GM12878 (cell line): ENCODE data around the gene ZDHHC14. TPM values are rescaled to one million over a fixed set of nuclear protein-coding genes. Genes with fewer than 3 reads are reported as not detected.

Source experiments
- ATAC-seq: fragments of 200-7000 bp; cut with Tn5 transposase; 3 replicates; pipeline ENCODE4 v1.9.1; 2020; ENCODE audit warnings: mild to moderate bottlenecking, moderate library complexity
- BruUV-seq: library from RNA; stranded (reverse); fragments of 400-500 nt; replicated peaks from 2 replicates; lab custom pipeline; 2021; lab: Mats Ljungman, UMichigan
- CTCF ChIA-PET: fragments of 300-600 bp; sonication (Branson Sonifier 250); formaldehyde crosslinking; extraction: SDS; loops from one replicate; lab custom pipeline; 2021; ENCODE audit warnings: inconsistent platforms; lab: Yijun Ruan, JAX
- POLR2A ChIA-PET: fragments of 350-600 bp; formaldehyde crosslinking; extraction: SDS; loops from one replicate; lab custom pipeline; 2021; ENCODE audit warnings: inconsistent platforms; lab: Charles Lee
- RAD21 ChIA-PET: fragments of 300-600 bp; sonication (Branson Sonifier 250); formaldehyde crosslinking; loops from one replicate; lab custom pipeline; 2023; ENCODE audit warnings: antibody characterized with exemption; ENCODE audit not compliant: unreplicated experiment; lab: Charles Lee
- SMC1A ChIA-PET: fragments of 300-600 bp; sonication (Branson Sonifier 250); formaldehyde crosslinking; loops from one replicate; lab custom pipeline; 2023; ENCODE audit not compliant: unreplicated experiment, uncharacterized antibody; lab: Charles Lee
- DNase-seq: peaks from one replicate; pipeline ENCODE4 v3.0.0-alpha.2; 2011; ENCODE audit warnings: low read depth, low spot score
- FAIRE-seq: peaks from 3 replicates; lab custom pipeline; 2011; peaks lifted over from hg19 to GRCh38; lab: Jason Lieb, UNC
- H2AFZ ChIP-seq: 2 replicates; pipeline ENCODE4 v1.6.0; 2011; ENCODE audit warnings: low read depth, low read length, control low read depth; ENCODE audit not compliant: control insufficient read depth
- H3K27ac ChIP-seq: 2 replicates; pipeline ENCODE4 v1.5.1; 2011; ENCODE audit warnings: control low read depth; ENCODE audit not compliant: control insufficient read depth, insufficient read depth
- H3K27me3 ChIP-seq, 2 experiments: replicated peaks in 1 of 2; 2 replicates each; pipeline versions ENCODE4 v1.6.0 to v1.6.1; 2011; ENCODE audit warnings: low read length in 1 of 2; ENCODE audit not compliant: control insufficient read depth in 2 of 2, insufficient read depth in 2 of 2
- H3K36me3 ChIP-seq, 2 experiments: 2 replicates each; pipeline ENCODE4 v1.5.1; 2011; ENCODE audit warnings: low read length in 1 of 2; ENCODE audit not compliant: control insufficient read depth in 2 of 2, insufficient read depth in 2 of 2
- H3K4me1 ChIP-seq: 2 replicates; pipeline ENCODE4 v1.6.1; 2011; ENCODE audit warnings: mild to moderate bottlenecking, low read length, moderate library complexity, mixed read lengths; ENCODE audit not compliant: control insufficient read depth, insufficient read depth
- H3K4me2 ChIP-seq: 2 replicates; pipeline ENCODE4 v1.6.0; 2011; ENCODE audit warnings: control low read depth; ENCODE audit not compliant: control insufficient read depth, insufficient read depth
- H3K4me3 ChIP-seq: fragments of 200-600 bp; sonication (generic); 2 replicates; pipeline ENCODE4 v1.5.1; 2016
- H3K79me2 ChIP-seq: 2 replicates; pipeline ENCODE4 v1.6.0; 2011; ENCODE audit warnings: low read length; ENCODE audit not compliant: control insufficient read depth, insufficient read depth
- H3K9ac ChIP-seq: 2 replicates; pipeline ENCODE4 v1.8.0; 2011; ENCODE audit warnings: low read length, control low read depth, mixed read lengths; ENCODE audit not compliant: control insufficient read depth, insufficient read depth
- H3K9me3 ChIP-seq: replicated peaks from 3 replicates; pipeline ENCODE4 v1.5.1; 2011; ENCODE audit warnings: mild to moderate bottlenecking, low read length; ENCODE audit not compliant: control insufficient read depth, insufficient read depth
- H4K20me1 ChIP-seq: 2 replicates; pipeline ENCODE4 v1.6.0; 2011; ENCODE audit not compliant: control insufficient read depth, insufficient read depth
- CEBPZ ChIP-seq: fragments of 150-350 bp; IDR thresholded peaks from 2 replicates; pipeline ENCODE4 v1.6.1; 2016; ENCODE audit warnings: low read depth, low read length
- GABPA ChIP-seq: IDR thresholded peaks from 2 replicates; pipeline ENCODE4 v1.6.1; 2014; ENCODE audit warnings: antibody characterized with exemption, low read depth, mild to moderate bottlenecking, inconsistent platforms
- HDGF ChIP-seq: fragments of 450-650 bp; IDR thresholded peaks from 2 replicates; pipeline ENCODE4 v1.6.1; 2016; ENCODE audit warnings: antibody characterized with exemption
- HSF1 ChIP-seq: fragments of 150-350 bp; IDR thresholded peaks from 2 replicates; pipeline ENCODE4 v1.6.1; 2014; ENCODE audit warnings: mild to moderate bottlenecking, low read depth, low read length
- NFIC ChIP-seq: IDR thresholded peaks from 2 replicates; pipeline ENCODE4 v1.6.1; 2012; ENCODE audit warnings: low read depth, mild to moderate bottlenecking, inconsistent platforms, low read length, moderate library complexity
- PAX5 ChIP-seq: IDR thresholded peaks from 2 replicates; pipeline ENCODE4 v1.6.1; 2011; ENCODE audit warnings: low read depth, low read length, borderline replicate concordance
- PAX8 ChIP-seq: fragments of 450-650 bp; IDR thresholded peaks from 2 replicates; pipeline ENCODE4 v1.6.1; 2017; ENCODE audit warnings: mild to moderate bottlenecking, moderate library complexity
- POLR2AphosphoS5 ChIP-seq: IDR thresholded peaks from 2 replicates; pipeline ENCODE4 v1.6.1; 2011; ENCODE audit warnings: mild to moderate bottlenecking, low read length, inconsistent platforms
- RELB ChIP-seq: fragments of 450-650 bp; IDR thresholded peaks from 2 replicates; pipeline ENCODE4 v1.6.1; 2017; ENCODE audit warnings: low read depth, mild to moderate bottlenecking, moderate library complexity
- SUPT20H ChIP-seq: IDR thresholded peaks from 2 replicates; pipeline ENCODE4 v1.6.1; 2011; ENCODE audit warnings: low read depth, mild to moderate bottlenecking, low read length, moderate library complexity, borderline replicate concordance; ENCODE audit not compliant: control insufficient read depth
- WGBS: methylation state at CpG from one replicate; pipeline ENCODE4 v1.1.6; 2016; ENCODE audit warnings: low lambda C conversion rate; ENCODE audit not compliant: insufficient replicate concordance, insufficient coverage; ENCODE audit errors: missing lambda C conversion rate; 5-methylcytosine and 5-hydroxymethylcytosine counted together
- in situ Hi-C: fragments of 300-500 bp; cut with MboI; formaldehyde crosslinking; loops from 9 replicates; pipeline ENCODE4 v1.14.3; 2018; ENCODE audit warnings: mixed read lengths
- intact Hi-C: fragments of 100-400 bp; cut with micrococcal nuclease; formaldehyde crosslinking; loops from one replicate; pipeline ENCODE4 v1.14.2; 2022; ENCODE audit not compliant: unreplicated experiment
- polyA plus RNA-seq, 11 experiments: library from polyadenylated mRNA; depleted of rRNA in 4 of 11; unstranded in 6 of 11; stranded (reverse) in 5 of 11; fragments of >200 nt; fragmentation: Nextera tagmentation in 4 of 11; fragmentation: Illumina TruSeq in 1 of 11; extraction: Ambion mirVana in 4 of 11; extraction: Trizol in 1 of 11; gene quantifications; 1 replicate in 1 of 11; 2 replicates in 10 of 11; pipeline versions ENCODE4 v1.2.1 to v1.2.3, GENCODE V29; 2011 to 2016; ENCODE audit warnings: inconsistent platforms in 2 of 11, missing spikeins in 2 of 11, low read depth in 1 of 11
- total RNA-seq, 4 experiments: library from RNA; depleted of rRNA in 3 of 4; stranded (reverse); fragments of >200 nt in 3 of 4; fragmentation: Illumina TruSeq in 1 of 4; extraction: Trizol in 1 of 4; gene quantifications; 2 replicates each; pipeline versions ENCODE4 v1.2.1 to v1.2.3, GENCODE V29; 2013 to 2021

ZDHHC14 gene
- total and polyA plus RNA-seq, 10 of the 15 experiments (the other 5 are each of a cell fraction or from before 2014, with no cell fraction given): 0.15 to 16.0 (median 0.76) TPM; not detected in 1

- no peak overlapping the region for H3K27ac ChIP-seq
- no TSS peak for BruUV-seq
- H3K4me3 ChIP-seq: no peak overlapping the region
- 49% methylated on average over 9 of the region's 9 CpGs for WGBS
- ATAC-seq (no peak), DNase-seq (no peak), FAIRE-seq (no peak)
- RAD21 ChIA-PET: no interaction called here
- H3K36me3 ChIP-seq: no peaks in the 10 kb centered on the region
- H3K4me2 ChIP-seq: no peak overlapping the region
- no peaks in the 10 kb centered on the region; the same call in 1 of the 2 replicates for H3K4me1 ChIP-seq
- POLR2A ChIA-PET: no interaction called here
- TF ChIP-seq HDGF: no peak
- TF ChIP-seq, all 136 proteins: peak for 0
- CTCF ChIA-PET: interaction anchor here (1.3 kb wide), 1 partner anchor 10 kb away, joined by 4 read pairs; no protein-coding TSS in a partner anchor
- SMC1A ChIA-PET: interaction anchor here (1.0 to 1.4 kb wide), 3 partner anchors 12 to 296 kb away, joined by 3 to 4 read pairs (median 3); no protein-coding TSS in a partner anchor
- in situ Hi-C loops: no loop called here
- H3K9ac ChIP-seq: no peak overlapping the region
- H3K9me3 ChIP-seq: no peaks in the 10 kb centered on the region
- intact Hi-C loops: no loop called here
- H3K27me3 ChIP-seq: no peaks in the 10 kb centered on the region
- H2AFZ ChIP-seq: no peak overlapping the region
- H4K20me1 ChIP-seq: no peaks in the 10 kb centered on the region
- no peaks in the 10 kb centered on the region for H3K79me2 ChIP-seq
These were observed 229.5 kb downstream of the ZDHHC14 start for GRCh38 chr6:157610451-157610999.

GRCh38 chr6:157611406-157611805, 230.4 kb downstream of the ZDHHC14 start:
- BruUV-seq: no TSS peak
- TF ChIP-seq RELB: no peak
- no peak for TF ChIP-seq PAX8
- TF ChIP-seq PAX5: no peak
- no peak for TF ChIP-seq SUPT20H
- no peak for TF ChIP-seq HSF1
- TF ChIP-seq CEBPZ: no peak
- TF ChIP-seq POLR2AphosphoS5: no peak
- TF ChIP-seq NFIC: no peak
- no peak for TF ChIP-seq GABPA

More at GRCh38 chr6:157611406-157611805, 230.4 kb downstream of the ZDHHC14 start:
- Histone ChIP-seq H2AFZ (no peak overlapping the region), H3K36me3 (no peaks in the 10 kb centered on the region), H3K27ac (no peak overlapping the region), H3K4me2 (no peak overlapping the region), H3K9me3 (no peaks in the 10 kb centered on the region), H3K9ac (no peak overlapping the region), H3K4me1 (no peaks in the 10 kb centered on the region; the same call in 1 of the 2 replicates), H3K27me3 (no peaks in the 10 kb centered on the region), H3K79me2 (no peaks in the 10 kb centered on the region), H4K20me1 (no peaks in the 10 kb centered on the region), H3K4me3 (no peak overlapping the region)
- ATAC-seq (no peak), FAIRE-seq (no peak), DNase-seq (no peak)
- ChIA-PET SMC1A (interaction anchor here (1.0 to 2.6 kb wide), 3 partner anchors 11 to 296 kb away, joined by 3 to 13 read pairs (median 4); no protein-coding TSS in a partner anchor), CTCF (interaction anchor here (1.0 to 1.3 kb wide), 2 partner anchors 9 to 13 kb away, joined by 3 to 4 read pairs; no protein-coding TSS in a partner anchor), POLR2A (no interaction called here), RAD21 (interaction anchor here (0.8 kb wide), 1 partner anchor 229 kb away, joined by 3 read pairs; no protein-coding TSS in a partner anchor)
- in situ Hi-C loops: no loop called here
- WGBS: 73% methylated on average over 3 of the region's 3 CpGs
- intact Hi-C loops: no loop called here
